H9 (cell line): ENCODE data around the gene SNHG17. TPM values are rescaled to one million over a fixed set of nuclear protein-coding genes. Genes with fewer than 3 reads are reported as not detected.

Experiments used
- DNase-seq: peaks from one replicate; pipeline ENCODE4 v3.0.0-alpha.2; 2017
- H2AFZ ChIP-seq: one replicate; pipeline ENCODE4 v1.6.1; 2013; ENCODE audit warnings: mild to moderate bottlenecking, low read length, control low read depth, moderate library complexity
- H2AK5ac ChIP-seq: 2 replicates; pipeline ENCODE4 v1.6.1; 2013; ENCODE audit warnings: low read length, control low read depth, mixed read lengths; ENCODE audit not compliant: insufficient read length
- H2BK120ac ChIP-seq: one replicate; pipeline ENCODE4 v1.6.1; 2013; ENCODE audit warnings: low read depth, mild to moderate bottlenecking, low read length, control low read depth, inconsistent platforms; ENCODE audit not compliant: poor library complexity, severe bottlenecking
- H2BK12ac ChIP-seq: 2 replicates; pipeline ENCODE4 v1.6.1; 2013; ENCODE audit warnings: low read length, control low read depth, mixed read lengths, low read depth; ENCODE audit not compliant: insufficient read length
- H2BK15ac ChIP-seq: 2 replicates; pipeline ENCODE4 v1.6.1; 2013; ENCODE audit warnings: low read depth, low read length, control low read depth
- H2BK20ac ChIP-seq: one replicate; pipeline ENCODE4 v1.6.1; 2013; ENCODE audit warnings: low read depth, mild to moderate bottlenecking, low read length, control low read depth, inconsistent platforms; ENCODE audit not compliant: poor library complexity, severe bottlenecking
- H2BK5ac ChIP-seq: 2 replicates; pipeline ENCODE4 v1.6.1; 2013; ENCODE audit warnings: low read length, control low read depth, mixed read lengths; ENCODE audit not compliant: insufficient read length
- H3K14ac ChIP-seq: 2 replicates; pipeline ENCODE4 v1.6.1; 2013; ENCODE audit warnings: low read length, control low read depth; ENCODE audit not compliant: insufficient read depth
- H3K18ac ChIP-seq: 2 replicates; pipeline ENCODE4 v1.6.1; 2013; ENCODE audit warnings: low read depth, mild to moderate bottlenecking, mixed read lengths, low read length, control low read depth; ENCODE audit not compliant: insufficient read length
- H3K23ac ChIP-seq: 2 replicates; pipeline ENCODE4 v1.6.1; 2013; ENCODE audit warnings: low read length, control low read depth, mixed read lengths, low read depth; ENCODE audit not compliant: insufficient read length
- H3K23me2 ChIP-seq: 2 replicates; pipeline ENCODE4 v1.6.1; 2013; ENCODE audit warnings: low read depth, mild to moderate bottlenecking, mixed read lengths, low read length, control low read depth; ENCODE audit not compliant: insufficient read length, poor library complexity, severe bottlenecking
- H3K27ac ChIP-seq: 2 replicates; pipeline ENCODE4 v1.5.1; 2013; ENCODE audit warnings: low read length, control low read depth, mixed read lengths, low read depth; ENCODE audit not compliant: insufficient read length
- H3K27me3 ChIP-seq: 2 replicates; pipeline ENCODE4 v1.6.1; 2013; ENCODE audit warnings: low read length, control low read depth, inconsistent platforms; ENCODE audit not compliant: insufficient read depth
- H3K4ac ChIP-seq: 2 replicates; pipeline ENCODE4 v1.6.1; 2013; ENCODE audit warnings: low read depth, mild to moderate bottlenecking, control low read depth, inconsistent platforms, low read length, moderate library complexity
- H3K4me1 ChIP-seq: 2 replicates; pipeline ENCODE4 v1.6.1; 2013; ENCODE audit warnings: low read length, control low read depth, inconsistent platforms; ENCODE audit not compliant: insufficient read depth
- H3K4me2 ChIP-seq: 2 replicates; pipeline ENCODE4 v1.6.1; 2013; ENCODE audit warnings: low read length, control low read depth, mixed read lengths; ENCODE audit not compliant: insufficient read length, insufficient read depth
- H3K56ac ChIP-seq: 2 replicates; pipeline ENCODE4 v1.6.1; 2013; ENCODE audit warnings: low read depth, mild to moderate bottlenecking, mixed read lengths, low read length, control low read depth; ENCODE audit not compliant: insufficient read length
- H3K79me1 ChIP-seq: 2 replicates; pipeline ENCODE4 v1.6.1; 2013; ENCODE audit warnings: low read depth, mild to moderate bottlenecking, moderate library complexity, low read length, control low read depth, inconsistent platforms; ENCODE audit not compliant: insufficient read depth, poor library complexity, severe bottlenecking
- H3K79me2 ChIP-seq: 2 replicates; pipeline ENCODE4 v1.6.1; 2013; ENCODE audit warnings: low read length, control low read depth, inconsistent platforms; ENCODE audit not compliant: insufficient read depth
- H3K9ac ChIP-seq: 2 replicates; pipeline ENCODE4 v1.6.1; 2013; ENCODE audit warnings: low read length, control low read depth, mixed read lengths; ENCODE audit not compliant: insufficient read length; ENCODE audit errors: extremely low read depth
- H3K9me3 ChIP-seq: one replicate; pipeline ENCODE4 v1.6.1; 2013; ENCODE audit warnings: low read depth, low read length, inconsistent platforms; ENCODE audit not compliant: control insufficient read depth
- H3T11ph ChIP-seq: one replicate; pipeline ENCODE4 v1.6.1; 2013; ENCODE audit warnings: mild to moderate bottlenecking, low read length, control low read depth, inconsistent platforms
- H4K20me1 ChIP-seq: one replicate; pipeline ENCODE4 v1.6.1; 2013; ENCODE audit not compliant: control insufficient read depth, insufficient read length, insufficient read depth
- H4K5ac ChIP-seq: 2 replicates; pipeline ENCODE4 v1.6.1; 2013; ENCODE audit warnings: low read depth, mild to moderate bottlenecking, mixed read lengths, low read length, control low read depth; ENCODE audit not compliant: insufficient read length
- H4K8ac ChIP-seq: replicated peaks from 2 replicates; pipeline ENCODE4 v1.6.1; 2013; ENCODE audit warnings: low read length, control low read depth, mixed read lengths, low read depth; ENCODE audit not compliant: insufficient read length
- H4K91ac ChIP-seq: 2 replicates; pipeline ENCODE4 v1.6.1; 2013; ENCODE audit warnings: low read depth, mild to moderate bottlenecking, moderate library complexity, mixed read lengths, low read length, control low read depth; ENCODE audit not compliant: insufficient read length
- H3K27ac Mint-ChIP-seq, 3 experiments: 2 replicates in 2 of 3; 3 replicates in 1 of 3; pipeline ENCODE4 v1.8.0; 2020 to 2021; ENCODE audit warnings: mixed read lengths in 3 of 3, mild to moderate bottlenecking in 1 of 3, moderate library complexity in 1 of 3
- H3K27me3 Mint-ChIP-seq: 2 replicates; pipeline ENCODE4 v1.8.0; 2021; ENCODE audit warnings: low read depth, mild to moderate bottlenecking, moderate library complexity, mixed read lengths
- H3K36me3 Mint-ChIP-seq, 3 experiments: 2 replicates in 2 of 3; 3 replicates in 1 of 3; pipeline ENCODE4 v1.8.0; 2020 to 2021; ENCODE audit warnings: low read depth in 3 of 3, mixed read lengths in 3 of 3; ENCODE audit not compliant: insufficient read depth in 1 of 3
- H3K4me1 Mint-ChIP-seq, 2 experiments: 2 replicates each; pipeline ENCODE4 v1.8.0; 2020; ENCODE audit warnings: mixed read lengths in 2 of 2
- H3K4me3 Mint-ChIP-seq, 2 experiments: 2 replicates in 1 of 2; 3 replicates in 1 of 2; pipeline ENCODE4 v1.8.0; 2020 to 2021; ENCODE audit warnings: mild to moderate bottlenecking in 2 of 2, mixed read lengths in 2 of 2, moderate library complexity in 1 of 2
- H3K9me3 Mint-ChIP-seq, 2 experiments: 2 replicates in 1 of 2; 3 replicates in 1 of 2; pipeline ENCODE4 v1.8.0; 2020; ENCODE audit warnings: mild to moderate bottlenecking in 2 of 2, mixed read lengths in 2 of 2, moderate library complexity in 1 of 2
- whole genome bisulfite sequencing: extraction: QIAGEN DNeasy Blood & Tissue Kit; methylation state at CpG from one replicate; pipeline ENCODE4 v1.1.7; 2013; ENCODE audit warnings: missing lambda C conversion rate, low lambda C conversion rate, mixed read lengths; ENCODE audit not compliant: insufficient read length; ENCODE audit errors: extremely low coverage; 5-methylcytosine and 5-hydroxymethylcytosine counted together
- total RNA-seq: library from RNA; stranded (reverse); gene quantifications from 2 replicates; pipeline ENCODE4 v1.2.1, GENCODE V29; 2021
- TF ChIP-seq, protein P1 (sequence below): fragments of 200-600 bp; sonication (generic); conservative IDR thresholded peaks from 3 replicates; pipeline ENCODE4 v1.8.0; 2021; ENCODE audit warnings: antibody characterized with exemption, mild to moderate bottlenecking

Gene SNHG17
- total RNA-seq, 1 experiment from 2014 or later: 70.1 TPM

- no peak overlapping the region for H2AK5ac ChIP-seq
- no peak overlapping the region for H4K91ac ChIP-seq
- H4K8ac ChIP-seq: no peak overlapping the region
- TF ChIP-seq, protein P1, sequence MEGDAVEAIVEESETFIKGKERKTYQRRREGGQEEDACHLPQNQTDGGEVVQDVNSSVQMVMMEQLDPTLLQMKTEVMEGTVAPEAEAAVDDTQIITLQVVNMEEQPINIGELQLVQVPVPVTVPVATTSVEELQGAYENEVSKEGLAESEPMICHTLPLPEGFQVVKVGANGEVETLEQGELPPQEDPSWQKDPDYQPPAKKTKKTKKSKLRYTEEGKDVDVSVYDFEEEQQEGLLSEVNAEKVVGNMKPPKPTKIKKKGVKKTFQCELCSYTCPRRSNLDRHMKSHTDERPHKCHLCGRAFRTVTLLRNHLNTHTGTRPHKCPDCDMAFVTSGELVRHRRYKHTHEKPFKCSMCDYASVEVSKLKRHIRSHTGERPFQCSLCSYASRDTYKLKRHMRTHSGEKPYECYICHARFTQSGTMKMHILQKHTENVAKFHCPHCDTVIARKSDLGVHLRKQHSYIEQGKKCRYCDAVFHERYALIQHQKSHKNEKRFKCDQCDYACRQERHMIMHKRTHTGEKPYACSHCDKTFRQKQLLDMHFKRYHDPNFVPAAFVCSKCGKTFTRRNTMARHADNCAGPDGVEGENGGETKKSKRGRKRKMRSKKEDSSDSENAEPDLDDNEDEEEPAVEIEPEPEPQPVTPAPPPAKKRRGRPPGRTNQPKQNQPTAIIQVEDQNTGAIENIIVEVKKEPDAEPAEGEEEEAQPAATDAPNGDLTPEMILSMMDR: no peak
- H3K56ac ChIP-seq: no peak overlapping the region
- H3K23ac ChIP-seq: no peak overlapping the region
- no CpG with 5 or more reads among the region's 8 CpGs for WGBS
- H2BK15ac ChIP-seq: no peak overlapping the region
- no peak overlapping the region for H3K9ac ChIP-seq
- H3K4me1 ChIP-seq: no peaks in the 10 kb centered on the region
- H3T11ph ChIP-seq: no peak overlapping the region
- peaks cover 6% of the 10 kb centered on the region for H3K23me2 ChIP-seq
- no peak for DNase-seq
- H2AFZ ChIP-seq: no peak overlapping the region
- H3K18ac ChIP-seq: no peak overlapping the region
- peaks cover 27% of the 10 kb centered on the region; the same call in 1 of the 2 replicates for H3K79me2 ChIP-seq
- H2BK120ac ChIP-seq: no peak overlapping the region
- no peaks in the 10 kb centered on the region for H4K20me1 ChIP-seq
- no peaks in the 10 kb centered on the region for H3K27me3 Mint-ChIP-seq
- H3K36me3 Mint-ChIP-seq: peaks cover 0 to 9% (median 0%) of the 10 kb centered on the region in 3 experiments; a peak in 2 of 7 replicates
- H3K79me1 ChIP-seq: peaks cover 16% of the 10 kb centered on the region
- no peak overlapping the region for H3K14ac ChIP-seq
- no peak overlapping the region for H3K27ac ChIP-seq
- no peaks in the 10 kb centered on the region for H3K9me3 Mint-ChIP-seq
- no peak overlapping the region for H3K4me3 Mint-ChIP-seq
- H3K4me1 Mint-ChIP-seq: peaks cover 12 to 14% of the 10 kb centered on the region in 2 experiments
- no peak overlapping the region for H3K4me2 ChIP-seq
- no peak overlapping the region for H3K4ac ChIP-seq
- H3K9me3 ChIP-seq: no peaks in the 10 kb centered on the region
- H3K27me3 ChIP-seq: no peaks in the 10 kb centered on the region
- H2BK12ac ChIP-seq: no peak overlapping the region
- no peak overlapping the region for H3K27ac Mint-ChIP-seq
- no peak overlapping the region for H4K5ac ChIP-seq
- no peak overlapping the region for H2BK5ac ChIP-seq
- no peak overlapping the region for H2BK20ac ChIP-seq
These were observed 42.6 kb upstream of the SNHG17 start for GRCh38 chr20:38477747-38478146.
